GM19239 (cell line): ENCODE results near the gene ST6GALNAC6.

Source experiments
- DNase-seq: peaks from one replicate; pipeline ENCODE4 v3.0.0; 2011; ENCODE audit warnings: low spot score; ENCODE audit not compliant: insufficient read length
- FAIRE-seq: peaks from 2 replicates; lab custom pipeline; 2011; peaks lifted over from hg19 to GRCh38; lab: Jason Lieb, UNC

The ST6GALNAC6 gene

GRCh38 chr9:127862075-127863011 is 37.1 kb downstream of the ST6GALNAC6 start:
- DNase-seq (no peak), FAIRE-seq (no peak)

- FAIRE-seq (no peak), DNase-seq (no peak)
These were observed 38.6 kb downstream of the ST6GALNAC6 start for GRCh38 chr9:127860779-127861178.

GRCh38 chr9:127860260-127860659 is 39.1 kb downstream of the ST6GALNAC6 start:
- FAIRE-seq (no peak), DNase-seq (no peak)

- no peak for FAIRE-seq
- no peak for DNase-seq
These were observed 41.3 kb downstream of the ST6GALNAC6 start for GRCh38 chr9:127858041-127858512.

- no peak for DNase-seq
- FAIRE-seq = no peak
These were observed 42.1 kb downstream of the ST6GALNAC6 start for GRCh38 chr9:127857278-127857677.

GRCh38 chr9:127856729-127857116 is 42.7 kb downstream of the ST6GALNAC6 start:
- no peak for FAIRE-seq
- DNase-seq = no peak

GRCh38 chr9:127856094-127856728 is 43.2 kb downstream of the ST6GALNAC6 start:
- FAIRE-seq (no peak), DNase-seq (no peak)

- DNase-seq (no peak), FAIRE-seq (no peak)
These were observed 43.9 kb downstream of the ST6GALNAC6 start for GRCh38 chr9:127855522-127855921.

- no peak for DNase-seq
- peak; percentile 33 for FAIRE-seq
These were observed 44.4 kb downstream of the ST6GALNAC6 start for GRCh38 chr9:127854960-127855359.

GRCh38 chr9:127854184-127854806 is 45.1 kb downstream of the ST6GALNAC6 start, which contains the start of gene ENG:
Gene ENG, minus strand, starts transcription at chr9:127854658. Its CDS starts 303 bp downstream, at chr9:127854355.
- DNase-seq (no peak), FAIRE-seq (peak; percentile 62)

GRCh38 chr9:127853312-127854183 is 45.9 kb downstream of the ST6GALNAC6 start:
- FAIRE-seq (peak; percentile 58), DNase-seq (no peak)

- FAIRE-seq (no peak), DNase-seq (no peak)
These were observed 46.6 kb downstream of the ST6GALNAC6 start for GRCh38 chr9:127852829-127853228.

GRCh38 chr9:127850286-127850830 is 49.0 kb downstream of the ST6GALNAC6 start:
- no peak for DNase-seq
- FAIRE-seq = no peak

GRCh38 chr9:127848756-127849504 is 50.5 kb downstream of the ST6GALNAC6 start:
- no peak for DNase-seq
- no peak for FAIRE-seq

GRCh38 chr9:127847833-127848755 is 51.3 kb downstream of the ST6GALNAC6 start:
- DNase-seq (no peak), FAIRE-seq (no peak)

- DNase-seq = no peak
- FAIRE-seq = no peak
These were observed 52.3 kb downstream of the ST6GALNAC6 start for GRCh38 chr9:127847178-127847510.

- DNase-seq = no peak
- no peak for FAIRE-seq
These were observed 52.8 kb downstream of the ST6GALNAC6 start for GRCh38 chr9:127846443-127847177.
